H9 (cell line): ENCODE measurements around the gene LY6G6F. TPM values are rescaled to one million over a fixed set of nuclear protein-coding genes. Genes with fewer than 3 reads are reported as not detected.
A peak's percentile ranks its signal among the peaks of the same experiment; 100 is the strongest.

Experiments used
- DNase-seq: peaks from one replicate; pipeline ENCODE4 v3.0.0-alpha.2; 2017
- H2AFZ ChIP-seq: one replicate; pipeline ENCODE4 v1.6.1; 2013; ENCODE audit warnings: mild to moderate bottlenecking, low read length, control low read depth, moderate library complexity
- H2AK5ac ChIP-seq: 2 replicates; pipeline ENCODE4 v1.6.1; 2013; ENCODE audit warnings: low read length, control low read depth, mixed read lengths; ENCODE audit not compliant: insufficient read length
- H2BK120ac ChIP-seq: one replicate; pipeline ENCODE4 v1.6.1; 2013; ENCODE audit warnings: low read depth, mild to moderate bottlenecking, low read length, control low read depth, inconsistent platforms; ENCODE audit not compliant: poor library complexity, severe bottlenecking
- H2BK12ac ChIP-seq: 2 replicates; pipeline ENCODE4 v1.6.1; 2013; ENCODE audit warnings: low read length, control low read depth, mixed read lengths, low read depth; ENCODE audit not compliant: insufficient read length
- H2BK15ac ChIP-seq: 2 replicates; pipeline ENCODE4 v1.6.1; 2013; ENCODE audit warnings: low read depth, low read length, control low read depth
- H2BK20ac ChIP-seq: one replicate; pipeline ENCODE4 v1.6.1; 2013; ENCODE audit warnings: low read depth, mild to moderate bottlenecking, low read length, control low read depth, inconsistent platforms; ENCODE audit not compliant: poor library complexity, severe bottlenecking
- H2BK5ac ChIP-seq: 2 replicates; pipeline ENCODE4 v1.6.1; 2013; ENCODE audit warnings: low read length, control low read depth, mixed read lengths; ENCODE audit not compliant: insufficient read length
- H3K14ac ChIP-seq: 2 replicates; pipeline ENCODE4 v1.6.1; 2013; ENCODE audit warnings: low read length, control low read depth; ENCODE audit not compliant: insufficient read depth
- H3K18ac ChIP-seq: 2 replicates; pipeline ENCODE4 v1.6.1; 2013; ENCODE audit warnings: low read depth, mild to moderate bottlenecking, mixed read lengths, low read length, control low read depth; ENCODE audit not compliant: insufficient read length
- H3K23ac ChIP-seq: 2 replicates; pipeline ENCODE4 v1.6.1; 2013; ENCODE audit warnings: low read length, control low read depth, mixed read lengths, low read depth; ENCODE audit not compliant: insufficient read length
- H3K23me2 ChIP-seq: 2 replicates; pipeline ENCODE4 v1.6.1; 2013; ENCODE audit warnings: low read depth, mild to moderate bottlenecking, mixed read lengths, low read length, control low read depth; ENCODE audit not compliant: insufficient read length, poor library complexity, severe bottlenecking
- H3K27ac ChIP-seq: 2 replicates; pipeline ENCODE4 v1.5.1; 2013; ENCODE audit warnings: low read length, control low read depth, mixed read lengths, low read depth; ENCODE audit not compliant: insufficient read length
- H3K27me3 ChIP-seq: 2 replicates; pipeline ENCODE4 v1.6.1; 2013; ENCODE audit warnings: low read length, control low read depth, inconsistent platforms; ENCODE audit not compliant: insufficient read depth
- H3K4ac ChIP-seq: 2 replicates; pipeline ENCODE4 v1.6.1; 2013; ENCODE audit warnings: low read depth, mild to moderate bottlenecking, control low read depth, inconsistent platforms, low read length, moderate library complexity
- H3K4me1 ChIP-seq: 2 replicates; pipeline ENCODE4 v1.6.1; 2013; ENCODE audit warnings: low read length, control low read depth, inconsistent platforms; ENCODE audit not compliant: insufficient read depth
- H3K4me2 ChIP-seq: 2 replicates; pipeline ENCODE4 v1.6.1; 2013; ENCODE audit warnings: low read length, control low read depth, mixed read lengths; ENCODE audit not compliant: insufficient read length, insufficient read depth
- H3K56ac ChIP-seq: 2 replicates; pipeline ENCODE4 v1.6.1; 2013; ENCODE audit warnings: low read depth, mild to moderate bottlenecking, mixed read lengths, low read length, control low read depth; ENCODE audit not compliant: insufficient read length
- H3K79me1 ChIP-seq: 2 replicates; pipeline ENCODE4 v1.6.1; 2013; ENCODE audit warnings: low read depth, mild to moderate bottlenecking, moderate library complexity, low read length, control low read depth, inconsistent platforms; ENCODE audit not compliant: insufficient read depth, poor library complexity, severe bottlenecking
- H3K79me2 ChIP-seq: 2 replicates; pipeline ENCODE4 v1.6.1; 2013; ENCODE audit warnings: low read length, control low read depth, inconsistent platforms; ENCODE audit not compliant: insufficient read depth
- H3K9ac ChIP-seq: 2 replicates; pipeline ENCODE4 v1.6.1; 2013; ENCODE audit warnings: low read length, control low read depth, mixed read lengths; ENCODE audit not compliant: insufficient read length; ENCODE audit errors: extremely low read depth
- H3K9me3 ChIP-seq: one replicate; pipeline ENCODE4 v1.6.1; 2013; ENCODE audit warnings: low read depth, low read length, inconsistent platforms; ENCODE audit not compliant: control insufficient read depth
- H3T11ph ChIP-seq: one replicate; pipeline ENCODE4 v1.6.1; 2013; ENCODE audit warnings: mild to moderate bottlenecking, low read length, control low read depth, inconsistent platforms
- H4K20me1 ChIP-seq: one replicate; pipeline ENCODE4 v1.6.1; 2013; ENCODE audit not compliant: control insufficient read depth, insufficient read length, insufficient read depth
- H4K5ac ChIP-seq: 2 replicates; pipeline ENCODE4 v1.6.1; 2013; ENCODE audit warnings: low read depth, mild to moderate bottlenecking, mixed read lengths, low read length, control low read depth; ENCODE audit not compliant: insufficient read length
- H4K8ac ChIP-seq: replicated peaks from 2 replicates; pipeline ENCODE4 v1.6.1; 2013; ENCODE audit warnings: low read length, control low read depth, mixed read lengths, low read depth; ENCODE audit not compliant: insufficient read length
- H4K91ac ChIP-seq: 2 replicates; pipeline ENCODE4 v1.6.1; 2013; ENCODE audit warnings: low read depth, mild to moderate bottlenecking, moderate library complexity, mixed read lengths, low read length, control low read depth; ENCODE audit not compliant: insufficient read length
- H3K27ac Mint-ChIP-seq, 3 experiments: 2 replicates in 2 of 3; 3 replicates in 1 of 3; pipeline ENCODE4 v1.8.0; 2020 to 2021; ENCODE audit warnings: mixed read lengths in 3 of 3, mild to moderate bottlenecking in 1 of 3, moderate library complexity in 1 of 3
- H3K27me3 Mint-ChIP-seq: 2 replicates; pipeline ENCODE4 v1.8.0; 2021; ENCODE audit warnings: low read depth, mild to moderate bottlenecking, moderate library complexity, mixed read lengths
- H3K36me3 Mint-ChIP-seq, 3 experiments: 2 replicates in 2 of 3; 3 replicates in 1 of 3; pipeline ENCODE4 v1.8.0; 2020 to 2021; ENCODE audit warnings: low read depth in 3 of 3, mixed read lengths in 3 of 3; ENCODE audit not compliant: insufficient read depth in 1 of 3
- H3K4me1 Mint-ChIP-seq, 2 experiments: 2 replicates each; pipeline ENCODE4 v1.8.0; 2020; ENCODE audit warnings: mixed read lengths in 2 of 2
- H3K4me3 Mint-ChIP-seq, 2 experiments: 2 replicates in 1 of 2; 3 replicates in 1 of 2; pipeline ENCODE4 v1.8.0; 2020 to 2021; ENCODE audit warnings: mild to moderate bottlenecking in 2 of 2, mixed read lengths in 2 of 2, moderate library complexity in 1 of 2
- H3K9me3 Mint-ChIP-seq, 2 experiments: 2 replicates in 1 of 2; 3 replicates in 1 of 2; pipeline ENCODE4 v1.8.0; 2020; ENCODE audit warnings: mild to moderate bottlenecking in 2 of 2, mixed read lengths in 2 of 2, moderate library complexity in 1 of 2
- WGBS: extraction: QIAGEN DNeasy Blood & Tissue Kit; methylation state at CpG from one replicate; pipeline ENCODE4 v1.1.7; 2013; ENCODE audit warnings: missing lambda C conversion rate, low lambda C conversion rate, mixed read lengths; ENCODE audit not compliant: insufficient read length; ENCODE audit errors: extremely low coverage; 5-methylcytosine and 5-hydroxymethylcytosine counted together
- total RNA-seq: library from RNA; stranded (reverse); gene quantifications from 2 replicates; pipeline ENCODE4 v1.2.1, GENCODE V29; 2021
- TF ChIP-seq, protein P1 (sequence below): fragments of 200-600 bp; sonication (generic); conservative IDR thresholded peaks from 3 replicates; pipeline ENCODE4 v1.8.0; 2021; ENCODE audit warnings: antibody characterized with exemption, mild to moderate bottlenecking

Gene LY6G6F
- total RNA-seq, 1 experiment from 2014 or later, result not detected

DNA sequence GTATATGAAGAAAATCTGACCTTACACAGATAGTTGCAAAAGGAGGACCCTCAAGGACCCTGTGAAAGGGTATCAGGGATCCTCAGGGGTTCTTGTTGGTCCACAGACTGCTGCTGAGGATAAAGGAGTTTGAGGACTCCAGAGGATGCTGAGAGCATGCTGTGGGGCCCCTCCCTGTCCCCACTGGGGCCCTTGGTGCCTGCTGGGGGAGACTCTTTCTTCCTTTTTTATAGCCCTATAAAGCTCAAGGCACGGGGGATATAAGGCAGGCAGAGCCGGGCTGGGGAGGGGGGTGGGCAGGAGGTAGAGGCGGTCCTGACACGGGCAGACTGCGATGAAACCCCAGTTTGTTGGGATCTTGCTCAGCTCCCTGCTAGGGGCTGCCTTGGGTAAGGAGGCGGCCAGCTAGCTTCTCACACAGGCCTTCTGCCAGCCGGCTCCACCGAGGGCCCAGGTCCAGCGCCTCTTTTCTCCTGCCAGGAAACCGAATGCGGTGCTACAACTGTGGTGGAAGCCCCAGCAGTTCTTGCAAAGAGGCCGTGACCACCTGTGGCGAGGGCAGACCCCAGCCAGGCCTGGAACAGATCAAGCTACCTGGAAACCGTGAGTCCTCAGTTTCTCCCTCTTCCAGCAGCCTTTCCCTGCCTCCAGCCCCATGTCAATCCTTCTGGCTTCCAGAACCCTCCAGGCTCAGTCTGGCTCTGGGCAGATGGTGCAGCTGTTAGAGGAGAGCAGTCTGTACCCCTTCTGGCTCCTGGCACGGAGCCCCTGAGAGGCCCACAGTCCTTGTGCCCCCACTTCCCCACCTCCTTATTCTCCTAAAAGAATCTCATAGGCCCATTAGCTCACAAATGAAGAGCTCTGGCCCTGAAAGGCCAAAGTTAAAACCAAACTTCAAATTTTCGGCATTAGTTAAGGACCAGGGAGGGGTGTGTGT is 8.6 kb downstream of the LY6G6F start, which contains the start of gene LY6G6D:
Gene LY6G6D, plus strand, starts transcription at position 327 of the 937 bp plus-strand sequence. Its CDS starts 8 bp downstream, at position 335.
- no peak within 1 kb of the TSS for H2BK5ac ChIP-seq
- H2AFZ ChIP-seq, result no peak within 1 kb of the TSS

More for the DNA sequence above, 8.6 kb downstream of the LY6G6F start, which contains the start of gene LY6G6D:
- TF ChIP-seq, protein P1, sequence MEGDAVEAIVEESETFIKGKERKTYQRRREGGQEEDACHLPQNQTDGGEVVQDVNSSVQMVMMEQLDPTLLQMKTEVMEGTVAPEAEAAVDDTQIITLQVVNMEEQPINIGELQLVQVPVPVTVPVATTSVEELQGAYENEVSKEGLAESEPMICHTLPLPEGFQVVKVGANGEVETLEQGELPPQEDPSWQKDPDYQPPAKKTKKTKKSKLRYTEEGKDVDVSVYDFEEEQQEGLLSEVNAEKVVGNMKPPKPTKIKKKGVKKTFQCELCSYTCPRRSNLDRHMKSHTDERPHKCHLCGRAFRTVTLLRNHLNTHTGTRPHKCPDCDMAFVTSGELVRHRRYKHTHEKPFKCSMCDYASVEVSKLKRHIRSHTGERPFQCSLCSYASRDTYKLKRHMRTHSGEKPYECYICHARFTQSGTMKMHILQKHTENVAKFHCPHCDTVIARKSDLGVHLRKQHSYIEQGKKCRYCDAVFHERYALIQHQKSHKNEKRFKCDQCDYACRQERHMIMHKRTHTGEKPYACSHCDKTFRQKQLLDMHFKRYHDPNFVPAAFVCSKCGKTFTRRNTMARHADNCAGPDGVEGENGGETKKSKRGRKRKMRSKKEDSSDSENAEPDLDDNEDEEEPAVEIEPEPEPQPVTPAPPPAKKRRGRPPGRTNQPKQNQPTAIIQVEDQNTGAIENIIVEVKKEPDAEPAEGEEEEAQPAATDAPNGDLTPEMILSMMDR, result no peak
- H3K79me2 ChIP-seq, result no peaks in the 10 kb centered on the region
- no CpG with 5 or more reads among the region's 16 CpGs for WGBS
- H3K56ac ChIP-seq, result no peak within 1 kb of the TSS
- Mint-ChIP-seq H3K4me3 (peak within 1 kb of the TSS in 1 of 2 experiments; percentile 60; a peak in 3 of 5 replicates), H3K9me3 (no peaks in the 10 kb centered on the region), H3K36me3 (no peaks in the 10 kb centered on the region), H3K27me3 (peaks cover 8% of the 10 kb centered on the region), H3K4me1 (peaks cover 50 to 63% of the 10 kb centered on the region in 2 experiments), H3K27ac (peak within 1 kb of the TSS; percentile 81 to 95 (median 81))
- H2BK20ac ChIP-seq, result no peak within 1 kb of the TSS
- H3K9ac ChIP-seq, result no peak within 1 kb of the TSS
- H3K23ac ChIP-seq, result no peak within 1 kb of the TSS
- peaks cover 10% of the 10 kb centered on the region; the same call in 1 of the 2 replicates for H3K4me1 ChIP-seq
- H3K23me2 ChIP-seq, result no peaks in the 10 kb centered on the region
- no peaks in the 10 kb centered on the region for H3K27me3 ChIP-seq
- H3K27ac ChIP-seq, result no peak within 1 kb of the TSS
- H2AK5ac ChIP-seq, result no peak within 1 kb of the TSS
- no peak within 1 kb of the TSS for H4K91ac ChIP-seq
- H3K79me1 ChIP-seq, result no peaks in the 10 kb centered on the region
- no peak within 1 kb of the TSS for H4K5ac ChIP-seq
- H4K20me1 ChIP-seq, result no peaks in the 10 kb centered on the region
- no peaks in the 10 kb centered on the region for H3K9me3 ChIP-seq
- no peak within 1 kb of the TSS for H3K18ac ChIP-seq
- H3K14ac ChIP-seq, result no peak within 1 kb of the TSS
- H2BK120ac ChIP-seq, result no peak within 1 kb of the TSS
- DNase-seq, result peak; percentile 44
- no peak within 1 kb of the TSS for H3T11ph ChIP-seq
- no peak within 1 kb of the TSS for H3K4ac ChIP-seq
- H3K4me2 ChIP-seq, result no peak within 1 kb of the TSS
- H2BK15ac ChIP-seq, result no peak within 1 kb of the TSS
- H2BK12ac ChIP-seq, result no peak within 1 kb of the TSS
- H4K8ac ChIP-seq, result no peak within 1 kb of the TSS
